GM19239 (cell line): Measurements from ENCODE around the gene COX10.
"Not testable (repeated sequence)": the region's sequence is repeated elsewhere in the genome, so short reads cannot be mapped to it uniquely, and the experiment has no call there.

Experiments used
- DNase-seq: peaks from one replicate; pipeline ENCODE4 v3.0.0; 2011; ENCODE audit warnings: low spot score; ENCODE audit not compliant: insufficient read length
- FAIRE-seq: peaks from 2 replicates; lab custom pipeline; 2011; peaks lifted over from hg19 to GRCh38; lab: Jason Lieb, UNC

The COX10 gene

DNA sequence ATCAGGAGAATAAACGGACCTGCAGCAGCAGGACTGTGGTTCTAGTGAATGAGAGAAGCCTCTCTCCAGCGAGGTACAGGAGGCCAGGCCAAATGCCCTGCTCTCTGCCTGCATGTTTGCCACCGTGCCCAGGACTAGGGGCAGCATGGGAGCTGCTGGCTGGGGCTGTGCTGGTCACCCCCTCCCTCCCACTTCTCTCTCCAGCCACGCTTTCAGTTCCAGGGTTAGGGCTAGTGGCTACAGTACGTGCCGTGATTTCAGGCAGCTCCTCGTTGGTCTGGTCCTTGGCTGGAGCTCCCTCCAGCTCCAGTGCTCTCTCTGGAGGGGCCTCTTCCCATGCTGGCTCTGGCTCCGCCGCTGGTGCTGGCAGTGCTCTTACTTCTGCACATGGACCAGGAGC lies 166.7 kb downstream of the COX10 start:
- FAIRE-seq, DNase-seq: not testable (repeated sequence)

DNA sequence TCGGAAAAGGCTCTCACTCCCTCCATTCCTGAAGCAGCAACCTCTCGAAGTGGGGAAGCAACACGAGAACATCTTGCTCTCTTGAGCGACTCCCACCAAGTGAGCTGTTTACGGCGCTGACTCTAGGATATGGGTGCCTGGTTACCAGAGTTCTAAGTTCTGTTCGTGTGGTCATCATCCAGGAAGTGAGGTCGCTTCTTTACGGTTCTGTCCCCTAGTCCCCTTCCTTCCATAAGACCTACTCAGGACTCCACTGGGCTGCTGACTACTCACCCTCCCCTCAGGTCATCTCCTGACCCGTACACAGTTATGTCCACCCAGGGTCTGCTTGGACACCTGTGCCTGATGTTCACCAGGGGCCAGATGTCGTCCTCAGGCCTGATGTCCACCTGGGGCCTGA lies 167.5 kb downstream of the COX10 start, which contains the start of gene CDRT15:
Gene CDRT15, minus strand, starts transcription at position 101 of the 400 bp plus-strand sequence. Its CDS starts 29 bp downstream, at position 72.
- not testable (repeated sequence) for DNase-seq, FAIRE-seq

DNA sequence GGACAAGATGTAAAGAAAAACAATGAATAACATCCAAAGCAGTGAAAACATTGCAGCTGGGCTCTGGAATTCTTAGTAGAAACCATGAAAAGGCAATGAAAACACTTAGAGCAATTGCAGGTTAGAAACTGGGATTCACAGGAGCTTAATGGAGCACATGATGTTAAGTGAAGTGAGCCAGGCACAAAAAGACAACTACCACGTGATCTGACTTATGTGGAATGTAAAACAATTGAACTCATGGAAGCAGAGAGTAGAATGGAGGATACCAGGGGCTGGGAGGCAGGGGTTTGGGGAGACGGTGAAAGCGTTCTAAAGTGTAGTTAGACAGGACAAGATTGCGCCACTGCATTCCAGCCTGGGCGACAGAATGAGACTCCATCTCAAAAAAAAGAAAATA lies 170.0 kb downstream of the COX10 start:
- not testable (repeated sequence) for FAIRE-seq, DNase-seq

DNA sequence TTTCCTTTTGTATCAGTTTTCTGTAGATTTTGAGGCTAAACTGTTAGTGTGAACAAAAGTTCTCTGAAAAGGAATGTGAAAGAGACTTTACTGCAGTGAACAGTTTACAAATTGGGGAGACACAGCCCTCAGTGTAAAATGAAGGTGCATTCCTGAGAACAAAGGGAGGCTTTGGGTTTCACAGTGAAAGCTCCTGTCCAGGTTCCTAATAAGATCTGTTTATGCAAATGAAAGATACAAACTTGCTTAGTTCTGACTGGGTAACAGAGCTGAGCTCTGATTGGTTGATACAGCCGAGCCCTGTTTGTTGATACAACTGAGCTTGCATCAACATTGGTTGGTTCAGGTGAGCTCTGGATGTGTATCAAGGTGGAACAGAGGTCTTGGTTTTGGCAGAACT lies 175.7 kb downstream of the COX10 start:
- FAIRE-seq (no peak), DNase-seq (no peak)

DNA sequence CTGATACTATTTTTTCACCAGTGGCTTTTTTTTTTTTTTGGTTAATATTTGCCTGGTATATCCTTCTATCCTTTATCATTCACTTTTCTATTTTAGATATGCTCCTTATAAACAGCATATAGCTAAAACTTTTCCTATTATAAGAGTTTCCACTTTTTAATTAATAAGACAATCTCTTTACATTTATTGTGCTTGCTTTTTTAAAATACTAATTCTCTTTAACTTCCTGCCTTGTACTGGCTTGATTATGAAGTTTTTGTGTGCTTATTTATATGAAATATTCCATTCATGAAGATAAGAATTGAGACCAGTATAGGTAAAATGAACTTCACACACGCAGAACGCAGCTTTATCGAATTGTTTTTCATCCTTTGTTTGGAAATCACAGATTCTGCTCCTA lies 176.3 kb downstream of the COX10 start:
- FAIRE-seq (no peak), DNase-seq (no peak)
